HepG2 (cell line): Measurements from ENCODE around the gene CPEB4. TPM values are rescaled to one million over a fixed set of nuclear protein-coding genes. Genes with fewer than 3 reads are reported as not detected.

Experiments
- ATAC-seq: fragments of 200-7000 bp; cut with Tn5 transposase; 3 replicates; pipeline ENCODE4 v1.9.1; 2020; ENCODE audit warnings: mild to moderate bottlenecking, moderate library complexity
- BruUV-seq: library from RNA; stranded (reverse); fragments of 400-500 nt; replicated peaks from 2 replicates; lab custom pipeline; 2021; lab: Mats Ljungman, UMichigan
- CTCF ChIA-PET: fragments of 300-600 bp; formaldehyde crosslinking; extraction: SDS; loops from one replicate; lab custom pipeline; 2021; ENCODE audit warnings: low total read pairs, inconsistent platforms, low intra/inter-chr PET ratio; lab: Yijun Ruan, JAX
- POLR2A ChIA-PET: fragments of 350-600 bp; sonication (Branson Sonifier 250); formaldehyde crosslinking; loops from one replicate; lab custom pipeline; 2020; ENCODE audit warnings: antibody characterized with exemption, inconsistent platforms; lab: Yijun Ruan, JAX
- DNase-seq: peaks from one replicate; pipeline ENCODE4 v3.0.0-alpha.2; 2015; ENCODE audit warnings: low spot score
- FAIRE-seq: peaks from 3 replicates; lab custom pipeline; 2011; peaks lifted over from hg19 to GRCh38; lab: Jason Lieb, UNC
- H2AFZ ChIP-seq: one replicate; pipeline ENCODE4 v1.6.1; 2011; ENCODE audit warnings: low read length, inconsistent platforms
- H3K27ac ChIP-seq: fragments of 300-600 bp; 3 replicates; pipeline ENCODE4 v1.8.0; 2011; ENCODE audit warnings: mixed run types, mild to moderate bottlenecking, mixed read lengths, low read length, inconsistent platforms; ENCODE audit not compliant: insufficient read depth; ENCODE audit errors: extremely low read length
- H3K27me3 ChIP-seq, 2 experiments: fragments of 200-600 bp in 1 of 2; 2 replicates in 1 of 2; 3 replicates in 1 of 2; pipeline versions ENCODE4 v1.6.0 to v1.8.0; 2011; ENCODE audit warnings: low read length in 2 of 2, mild to moderate bottlenecking in 2 of 2, moderate library complexity in 2 of 2, inconsistent platforms in 1 of 2; ENCODE audit not compliant: insufficient read depth in 2 of 2, control insufficient read depth in 1 of 2
- H3K36me3 ChIP-seq, 2 experiments: fragments of 200-600 bp in 1 of 2; replicated peaks in 1 of 2; 2 replicates in 1 of 2; 3 replicates in 1 of 2; pipeline versions ENCODE4 v1.5.1 to v1.8.0; 2011; ENCODE audit warnings: low read length in 2 of 2, inconsistent platforms in 1 of 2; ENCODE audit not compliant: insufficient read depth in 2 of 2, control insufficient read depth in 1 of 2
- H3K4me1 ChIP-seq: 2 replicates; pipeline ENCODE4 v1.5.1; 2012; ENCODE audit warnings: low read length, inconsistent platforms; ENCODE audit not compliant: insufficient read depth
- H3K4me2 ChIP-seq: 2 replicates; pipeline ENCODE4 v1.6.0; 2011; ENCODE audit warnings: low read depth, low read length, inconsistent platforms
- H3K4me3 ChIP-seq, 3 experiments: fragments of 200-600 bp in 1 of 3; sonication (generic), shearing (Covaris generic) in 1 of 3; replicated peaks in 1 of 3; 2 replicates each; pipeline ENCODE4 v1.5.1; 2011 to 2016; ENCODE audit warnings: low read length in 3 of 3, inconsistent platforms in 2 of 3, low read depth in 2 of 3, mild to moderate bottlenecking in 2 of 3, control low read depth in 1 of 3, mixed read lengths in 1 of 3; ENCODE audit not compliant: insufficient read depth in 1 of 3
- H3K79me2 ChIP-seq: one replicate; pipeline ENCODE4 v1.6.1; 2011; ENCODE audit warnings: low read length, inconsistent platforms; ENCODE audit not compliant: insufficient read depth
- H3K9ac ChIP-seq: 2 replicates; pipeline ENCODE4 v1.6.0; 2011; ENCODE audit warnings: mild to moderate bottlenecking, low read depth, low read length, inconsistent platforms; ENCODE audit not compliant: insufficient read depth
- H3K9me3 ChIP-seq: 2 replicates; pipeline ENCODE4 v1.5.1; 2012; ENCODE audit warnings: mild to moderate bottlenecking, low read length
- H4K20me1 ChIP-seq: 2 replicates; pipeline ENCODE4 v1.6.0; 2011; ENCODE audit warnings: inconsistent platforms, mild to moderate bottlenecking, low read length, moderate library complexity; ENCODE audit not compliant: insufficient read depth
- CCAR2 ChIP-seq: fragments of 200-400 bp; formaldehyde crosslinking; optimal IDR thresholded peaks from 2 replicates; pipeline ENCODE3; 2018; ENCODE audit warnings: low read depth, mild to moderate bottlenecking, low read length, moderate library complexity
- CEBPG ChIP-seq: IDR thresholded peaks from 2 replicates; pipeline ENCODE4 v1.6.1; 2016
- RXRB ChIP-seq: IDR thresholded peaks from 2 replicates; pipeline ENCODE4 v1.6.1; 2016; ENCODE audit warnings: borderline replicate concordance, missing genetic modification reagents, missing compliant biosample characterization
- SIN3B ChIP-seq: fragments of 150-350 bp; IDR thresholded peaks from 2 replicates; pipeline ENCODE4 v1.6.1; 2014; ENCODE audit warnings: low read length
- ZNF329 ChIP-seq: sonication (generic); formaldehyde crosslinking; IDR thresholded peaks from 2 replicates; pipeline ENCODE4 v1.9.0; 2021; ENCODE audit warnings: low read depth, mild to moderate bottlenecking, missing genetic modification reagents
- ZNF33A ChIP-seq: sonication (generic); formaldehyde crosslinking; IDR thresholded peaks from 2 replicates; pipeline ENCODE4 v1.5.1; 2020; ENCODE audit warnings: missing genetic modification reagents, mild to moderate bottlenecking, moderate library complexity, borderline replicate concordance
- ZNF574 ChIP-seq: sonication (generic); formaldehyde crosslinking; IDR thresholded peaks from 2 replicates; pipeline ENCODE4 v1.4.0; 2020; ENCODE audit warnings: missing genetic modification reagents
- WGBS: methylation state at CpG from one replicate; pipeline ENCODE4 v1.1.6; 2017; ENCODE audit warnings: low lambda C conversion rate; 5-methylcytosine and 5-hydroxymethylcytosine counted together
- in situ Hi-C: cut with HindIII; loops from 2 replicates; pipeline ENCODE4 v1.10.0; 2017; ENCODE audit warnings: low pct_unique_long_range_greater_than_20kb; ENCODE audit not compliant: extremely low pct_ligation_motif_present
- intact Hi-C: fragments of 100-400 bp; cut with micrococcal nuclease; formaldehyde crosslinking; loops from one replicate; pipeline ENCODE4 v1.10.0; 2022; ENCODE audit not compliant: unreplicated experiment
- polyA plus RNA-seq, 8 experiments: library from polyadenylated mRNA; depleted of rRNA in 3 of 8; stranded (reverse) in 7 of 8; unstranded in 1 of 8; fragments of >200 nt; fragmentation: Illumina TruSeq in 4 of 8; extraction: Trizol in 4 of 8; gene quantifications; 2 replicates each; pipeline versions ENCODE4 v1.2.1 to v1.2.3, GENCODE V29; 2011 to 2016; ENCODE audit warnings: low read depth in 4 of 8, missing spikeins in 1 of 8, mixed read lengths in 1 of 8; ENCODE audit not compliant: insufficient read depth in 1 of 8
- total RNA-seq, 5 experiments: library from RNA; depleted of rRNA; stranded (reverse); fragments of >200 nt; fragmentation: Illumina TruSeq; extraction: Trizol; gene quantifications; 2 replicates each; pipeline ENCODE4 v1.2.3, GENCODE V29; 2016; ENCODE audit warnings: low read depth in 1 of 5
- TF ChIP-seq, protein P1 (sequence below): sonication (generic); formaldehyde crosslinking; IDR thresholded peaks from 2 replicates; pipeline ENCODE4 v1.4.0; 2020; ENCODE audit warnings: mild to moderate bottlenecking, missing genetic modification reagents
- TF ChIP-seq, protein P2 (sequence below): IDR thresholded peaks from 2 replicates; pipeline ENCODE4 v1.6.1; 2016; ENCODE audit warnings: control low read depth

The CPEB4 gene
- total and polyA plus RNA-seq, 2 of the 13 experiments (the other 11 are each of a cell fraction or from before 2014, with no cell fraction given): 7.7 to 26.7 TPM

- no peak overlapping the region for H2AFZ ChIP-seq
- POLR2A ChIA-PET: interaction anchor here (0.7 to 2.6 kb wide), 5 partner anchors 26 to 208 kb away, joined by 3 to 13 read pairs (median 9); partner anchors contain the start of gene CPEB4
- WGBS: 86% methylated on average over 6 of the region's 6 CpGs
- no peak overlapping the region for H3K4me3 ChIP-seq
- CTCF ChIA-PET: interaction anchor here (1.1 to 2.1 kb wide), 2 partner anchors 353 to 356 kb away, joined by 4 to 23 read pairs; partner anchors contain the start of gene BOD1
- no peak overlapping the region for H3K4me2 ChIP-seq
- no peak for ATAC-seq
- no peak overlapping the region for H3K27ac ChIP-seq
- BruUV-seq: no TSS peak
- H3K36me3 ChIP-seq: no peaks in the 10 kb centered on the region
- no peak overlapping the region for H3K9ac ChIP-seq
- TF ChIP-seq CCAR2: no peak
- no peak for TF ChIP-seq ZNF33A (CRISPR knock-in tag)
- TF ChIP-seq ZNF329 (CRISPR knock-in tag): no peak
- TF ChIP-seq, protein P1, sequence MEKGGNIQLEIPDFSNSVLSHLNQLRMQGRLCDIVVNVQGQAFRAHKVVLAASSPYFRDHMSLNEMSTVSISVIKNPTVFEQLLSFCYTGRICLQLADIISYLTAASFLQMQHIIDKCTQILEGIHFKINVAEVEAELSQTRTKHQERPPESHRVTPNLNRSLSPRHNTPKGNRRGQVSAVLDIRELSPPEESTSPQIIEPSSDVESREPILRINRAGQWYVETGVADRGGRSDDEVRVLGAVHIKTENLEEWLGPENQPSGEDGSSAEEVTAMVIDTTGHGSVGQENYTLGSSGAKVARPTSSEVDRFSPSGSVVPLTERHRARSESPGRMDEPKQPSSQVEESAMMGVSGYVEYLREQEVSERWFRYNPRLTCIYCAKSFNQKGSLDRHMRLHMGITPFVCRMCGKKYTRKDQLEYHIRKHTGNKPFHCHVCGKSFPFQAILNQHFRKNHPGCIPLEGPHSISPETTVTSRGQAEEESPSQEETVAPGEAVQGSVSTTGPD (CRISPR knock-in tag): no peak
- TF ChIP-seq, protein P2, sequence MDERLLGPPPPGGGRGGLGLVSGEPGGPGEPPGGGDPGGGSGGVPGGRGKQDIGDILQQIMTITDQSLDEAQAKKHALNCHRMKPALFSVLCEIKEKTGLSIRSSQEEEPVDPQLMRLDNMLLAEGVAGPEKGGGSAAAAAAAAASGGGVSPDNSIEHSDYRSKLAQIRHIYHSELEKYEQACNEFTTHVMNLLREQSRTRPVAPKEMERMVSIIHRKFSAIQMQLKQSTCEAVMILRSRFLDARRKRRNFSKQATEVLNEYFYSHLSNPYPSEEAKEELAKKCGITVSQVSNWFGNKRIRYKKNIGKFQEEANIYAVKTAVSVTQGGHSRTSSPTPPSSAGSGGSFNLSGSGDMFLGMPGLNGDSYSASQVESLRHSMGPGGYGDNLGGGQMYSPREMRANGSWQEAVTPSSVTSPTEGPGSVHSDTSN (CRISPR knock-in tag): no peak
- TF ChIP-seq SIN3B: no peak
- no peak for TF ChIP-seq CEBPG (CRISPR knock-in tag)
- TF ChIP-seq RXRB (CRISPR knock-in tag): no peak
- TF ChIP-seq ZNF574 (CRISPR knock-in tag): no peak
- intact Hi-C loops (no loop called here), in situ Hi-C loops (loop anchor here (5.0 to 25.0 kb wide), 3 partner anchors 80 to 355 kb away; partner anchors contain the start of gene BOD1)
- H3K9me3 ChIP-seq: no peaks in the 10 kb centered on the region
- H3K27me3 ChIP-seq: no peaks in the 10 kb centered on the region
- no peaks in the 10 kb centered on the region for H4K20me1 ChIP-seq
- H3K4me1 ChIP-seq: peaks cover 77% of the 10 kb centered on the region
- no peak for DNase-seq
- no peak for FAIRE-seq
- no peaks in the 10 kb centered on the region for H3K79me2 ChIP-seq
These were observed 84.4 kb downstream of the CPEB4 start for GRCh38 chr5:173972607-173972924.
